ENCODE data around the gene TIMP3. TPM values are rescaled to one million over a fixed set of nuclear protein-coding genes. Genes with fewer than 3 reads are reported as not detected.

Gene TIMP3
- total and polyA plus RNA-seq, 2 donors (not counting 3 experiments of a cell fraction or from before 2014, with no cell fraction given) = 0.22 to 2.0 TPM

GRCh38 chr22:32815943-32816342, 14.4 kb downstream of the TIMP3 start:
- no peak for FAIRE-seq
- DNase-seq (ENCODE audit: low read depth, low spot score) = no peak
- no peak overlapping the region for H3K4me2 ChIP-seq (ENCODE audit: insufficient read depth, low read length)

More at GRCh38 chr22:32815943-32816342, 14.4 kb downstream of the TIMP3 start:
- Histone ChIP-seq H3K79me2 (ENCODE audit: control insufficient read depth, insufficient read depth, low read length) (no peaks in the 10 kb centered on the region), H3K9me3 (replicated peaks; ENCODE audit: control insufficient read depth, insufficient read depth, low read length) (peaks cover 3% of the 10 kb centered on the region), H3K9me1 (replicated peaks; ENCODE audit: control insufficient read depth, extremely low read depth, insufficient read depth, low read length) (no peaks in the 10 kb centered on the region), H3K4me3 (replicated peaks in 1 of 3; ENCODE audit: insufficient read depth in 1 of 3, low read depth in 1 of 3, low read length in 3 of 3) (no peak overlapping the region), H3K27ac (ENCODE audit: insufficient read depth, low read depth, low read length) (no peak overlapping the region), H3K9ac (replicated peaks; ENCODE audit: extremely low read depth, insufficient read depth, low read length) (no peak overlapping the region), H3K27me3 (ENCODE audit: control insufficient read depth in 2 of 2, insufficient read depth in 2 of 2, low read length in 2 of 2) (no peaks in the 10 kb centered on the region), H3K4me1 (ENCODE audit: control insufficient read depth, extremely low read depth, insufficient read depth, low read length) (no peaks in the 10 kb centered on the region), H2AFZ (ENCODE audit: low read depth, low read length) (no peak overlapping the region), H4K20me1 (replicated peaks; ENCODE audit: control insufficient read depth, extremely low read depth, insufficient read depth, low read length) (no peaks in the 10 kb centered on the region), H3K36me3 (ENCODE audit: control insufficient read depth in 2 of 2, extremely low read depth in 1 of 2, insufficient read depth in 2 of 2, low read length in 2 of 2) (no peaks in the 10 kb centered on the region)
- dilution Hi-C loops (cut with MboI; ENCODE audit: extremely low pct_ligation_motif_present, low sequenced_read_pairs) (no loop called here), intact Hi-C loops (cut with micrococcal nuclease) (no loop called here)
- TF ChIP-seq CTCF (IDR thresholded peaks at IDR 0.05; ENCODE audit: extremely low read depth in 1 of 2, insufficient read depth in 1 of 2, low read depth in 1 of 2, low read length in 2 of 2) = no peak
- TF ChIP-seq FOS (IDR thresholded peaks at IDR 0.05; ENCODE audit: borderline replicate concordance, insufficient read depth, low read length) = no peak
- TF ChIP-seq MYC (IDR thresholded peaks at IDR 0.05; ENCODE audit: low read depth, low read length) = no peak
- TF ChIP-seq POLR2AphosphoS5 (IDR thresholded peaks at IDR 0.05; ENCODE audit: insufficient read depth, low read depth, low read length) = no peak
- TF ChIP-seq MAX (IDR thresholded peaks at IDR 0.05; ENCODE audit: insufficient read depth, insufficient read length) = no peak
- no peak for TF ChIP-seq EZH2 (IDR thresholded peaks at IDR 0.05; ENCODE audit: borderline replicate concordance, low read depth, low read length, severe bottlenecking)
- TF ChIP-seq JUN (IDR thresholded peaks at IDR 0.05; ENCODE audit: borderline replicate concordance, insufficient read depth, insufficient read length, low read depth) = no peak
- TF ChIP-seq GATA2 (IDR thresholded peaks at IDR 0.05; ENCODE audit: insufficient read depth, insufficient read length, low read depth, low read length) = no peak
- TF ChIP-seq POLR2A (IDR thresholded peaks at IDR 0.05; ENCODE audit: low read depth, low read length) = no peak
- ChIA-PET POLR2A (no interaction called here), CTCF (no interaction called here)
- no TSS peak for BruUV-seq (replicated peaks)
